ENCODE results near the gene ANKRD1.
A peak's percentile ranks its signal among the peaks of the same experiment; 100 is the strongest.

DNA sequence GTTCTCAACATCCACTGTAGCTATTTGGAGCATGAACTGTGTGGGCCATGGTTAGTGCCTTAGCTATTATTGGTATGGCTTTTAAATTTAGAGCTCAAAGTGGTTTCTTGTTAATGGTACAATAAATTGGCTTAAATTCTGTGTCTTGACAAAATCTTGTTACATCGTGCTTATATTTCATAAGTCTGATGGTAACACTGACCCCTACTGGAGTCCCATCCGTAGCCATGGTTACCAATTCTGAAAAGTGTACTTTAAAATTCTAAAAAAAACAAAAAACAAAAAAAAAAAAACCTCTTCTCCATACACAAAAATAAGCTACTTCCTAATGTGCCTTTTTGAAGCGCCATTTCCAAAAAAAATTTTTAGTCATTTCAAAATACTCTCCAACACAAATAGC, 55.5 kb downstream of the ANKRD1 start:
- no peak for TF ChIP-seq POLR2A (IDR thresholded peaks at IDR 0.05)
- TF ChIP-seq, protein P1, sequence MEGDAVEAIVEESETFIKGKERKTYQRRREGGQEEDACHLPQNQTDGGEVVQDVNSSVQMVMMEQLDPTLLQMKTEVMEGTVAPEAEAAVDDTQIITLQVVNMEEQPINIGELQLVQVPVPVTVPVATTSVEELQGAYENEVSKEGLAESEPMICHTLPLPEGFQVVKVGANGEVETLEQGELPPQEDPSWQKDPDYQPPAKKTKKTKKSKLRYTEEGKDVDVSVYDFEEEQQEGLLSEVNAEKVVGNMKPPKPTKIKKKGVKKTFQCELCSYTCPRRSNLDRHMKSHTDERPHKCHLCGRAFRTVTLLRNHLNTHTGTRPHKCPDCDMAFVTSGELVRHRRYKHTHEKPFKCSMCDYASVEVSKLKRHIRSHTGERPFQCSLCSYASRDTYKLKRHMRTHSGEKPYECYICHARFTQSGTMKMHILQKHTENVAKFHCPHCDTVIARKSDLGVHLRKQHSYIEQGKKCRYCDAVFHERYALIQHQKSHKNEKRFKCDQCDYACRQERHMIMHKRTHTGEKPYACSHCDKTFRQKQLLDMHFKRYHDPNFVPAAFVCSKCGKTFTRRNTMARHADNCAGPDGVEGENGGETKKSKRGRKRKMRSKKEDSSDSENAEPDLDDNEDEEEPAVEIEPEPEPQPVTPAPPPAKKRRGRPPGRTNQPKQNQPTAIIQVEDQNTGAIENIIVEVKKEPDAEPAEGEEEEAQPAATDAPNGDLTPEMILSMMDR (IDR thresholded peaks at IDR 0.05) = peak in 2 of 6 experiments; percentile 5 to 19

Measured in Peyer's patch (tissue), 4 donors.